IMR-90 (cell line): ENCODE measurements around the gene GGTA1. TPM values are rescaled to one million over a fixed set of nuclear protein-coding genes. Genes with fewer than 3 reads are reported as not detected.

Experiments
- ATAC-seq: fragments of 200-7000 bp; cut with Tn5 transposase; 2 replicates; pipeline ENCODE4 v1.9.1; 2020; ENCODE audit warnings: low read depth, mild to moderate bottlenecking, moderate library complexity
- BruUV-seq: library from RNA; stranded (reverse); fragments of 400-500 nt; replicated peaks from 2 replicates; lab custom pipeline; 2021; lab: Mats Ljungman, UMichigan
- CTCF ChIA-PET: fragments of 300-600 bp; formaldehyde crosslinking; extraction: SDS; loops from one replicate; lab custom pipeline; 2021; ENCODE audit warnings: antibody characterized with exemption; lab: Yijun Ruan, JAX
- POLR2A ChIA-PET: fragments of 300-600 bp; sonication (Branson Sonifier 250); formaldehyde crosslinking; loops from one replicate; lab custom pipeline; 2022; ENCODE audit warnings: antibody characterized with exemption; ENCODE audit not compliant: unreplicated experiment; lab: Charles Lee
- DNase-seq: peaks from one replicate; pipeline ENCODE4 v3.0.0; 2013
- H2AFZ ChIP-seq: replicated peaks from 2 replicates; pipeline ENCODE3; 2013; ENCODE audit warnings: low read length, mild to moderate bottlenecking; ENCODE audit not compliant: poor library complexity
- H2AK5ac ChIP-seq: 2 replicates; pipeline ENCODE4 v1.6.1; 2013; ENCODE audit warnings: low read depth, low read length, inconsistent platforms
- H2AK9ac ChIP-seq: replicated peaks from 2 replicates; pipeline ENCODE3; 2013; ENCODE audit warnings: mild to moderate bottlenecking, low read depth, low read length, moderate library complexity; ENCODE audit not compliant: poor library complexity
- H2BK120ac ChIP-seq: 2 replicates; pipeline ENCODE4 v1.6.1; 2013; ENCODE audit warnings: low read depth, low read length, inconsistent platforms
- H2BK15ac ChIP-seq: 3 replicates; pipeline ENCODE4 v1.6.1; 2013; ENCODE audit warnings: low read depth, low read length, inconsistent platforms
- H2BK20ac ChIP-seq: 2 replicates; pipeline ENCODE4 v1.6.1; 2013; ENCODE audit warnings: low read depth, mild to moderate bottlenecking, inconsistent platforms, low read length, moderate library complexity
- H2BK5ac ChIP-seq: 2 replicates; pipeline ENCODE4 v1.6.1; 2013; ENCODE audit warnings: mild to moderate bottlenecking, low read depth, low read length, inconsistent platforms; ENCODE audit not compliant: poor library complexity, severe bottlenecking
- H3K14ac ChIP-seq: replicated peaks from 2 replicates; pipeline ENCODE4 v1.6.1; 2013; ENCODE audit warnings: low read depth, low read length, inconsistent platforms
- H3K18ac ChIP-seq: 2 replicates; pipeline ENCODE4 v1.6.1; 2013; ENCODE audit warnings: low read depth, low read length, control low read depth
- H3K23ac ChIP-seq: 2 replicates; pipeline ENCODE4 v1.6.1; 2013; ENCODE audit warnings: low read depth, low read length, inconsistent platforms
- H3K27ac ChIP-seq: 2 replicates; pipeline ENCODE4 v1.5.1; 2013; ENCODE audit warnings: mild to moderate bottlenecking, control low read depth, low read length; ENCODE audit not compliant: insufficient read depth
- H3K27me3 ChIP-seq: 2 replicates; pipeline ENCODE4 v1.6.1; 2013; ENCODE audit warnings: low read length; ENCODE audit not compliant: control insufficient read depth, insufficient read depth
- H3K36me3 ChIP-seq: 2 replicates; pipeline ENCODE4 v1.6.1; 2013; ENCODE audit warnings: low read length, mixed read lengths; ENCODE audit not compliant: control insufficient read depth, insufficient read depth
- H3K4ac ChIP-seq: 2 replicates; pipeline ENCODE4 v1.6.1; 2013; ENCODE audit warnings: low read depth, low read length, inconsistent platforms
- H3K4me1 ChIP-seq: 2 replicates; pipeline ENCODE4 v1.6.1; 2013; ENCODE audit warnings: low read length, mixed read lengths; ENCODE audit not compliant: control insufficient read depth, insufficient read depth
- H3K4me2 ChIP-seq: 2 replicates; pipeline ENCODE4 v1.6.1; 2013; ENCODE audit warnings: low read depth, mild to moderate bottlenecking, control low read depth, low read length, moderate library complexity
- H3K4me3 ChIP-seq: 2 replicates; pipeline ENCODE4 v1.5.1; 2013; ENCODE audit warnings: low read depth, mild to moderate bottlenecking, control low read depth, low read length, moderate library complexity; ENCODE audit not compliant: insufficient read depth
- H3K56ac ChIP-seq: 2 replicates; pipeline ENCODE4 v1.6.1; 2013; ENCODE audit warnings: low read length, inconsistent platforms; ENCODE audit not compliant: insufficient read depth; ENCODE audit errors: extremely low read depth
- H3K79me1 ChIP-seq, 2 experiments: 2 replicates each; pipeline ENCODE4 v1.6.1; 2013; ENCODE audit warnings: low read length in 2 of 2, inconsistent platforms in 1 of 2, low read depth in 1 of 2
- H3K9ac ChIP-seq: 2 replicates; pipeline ENCODE4 v1.6.1; 2013; ENCODE audit warnings: low read depth, low read length, control low read depth
- H3K9me1 ChIP-seq: 2 replicates; pipeline ENCODE4 v1.6.1; 2013; ENCODE audit warnings: low read length, inconsistent platforms; ENCODE audit not compliant: insufficient read depth
- H3K9me3 ChIP-seq: 2 replicates; pipeline ENCODE4 v1.6.1; 2013; ENCODE audit warnings: low read length; ENCODE audit not compliant: control insufficient read depth, insufficient read depth
- H4K20me1 ChIP-seq: 2 replicates; pipeline ENCODE4 v1.6.1; 2013; ENCODE audit warnings: low read length, inconsistent platforms; ENCODE audit not compliant: insufficient read depth
- H4K5ac ChIP-seq: 2 replicates; pipeline ENCODE4 v1.6.1; 2013; ENCODE audit warnings: mild to moderate bottlenecking, low read depth, low read length, control low read depth
- H4K8ac ChIP-seq, 2 experiments: 2 replicates each; pipeline ENCODE4 v1.6.1; 2013; ENCODE audit warnings: low read depth in 2 of 2, low read length in 2 of 2, control low read depth in 1 of 2, inconsistent platforms in 1 of 2
- H4K91ac ChIP-seq: 2 replicates; pipeline ENCODE4 v1.6.1; 2013; ENCODE audit warnings: low read depth, low read length, inconsistent platforms; ENCODE audit not compliant: insufficient read depth
- BHLHE40 ChIP-seq: fragments of 150-350 bp; IDR thresholded peaks from 2 replicates; pipeline ENCODE4 v1.6.1; 2016; ENCODE audit warnings: mild to moderate bottlenecking, low read depth, low read length
- CEBPB ChIP-seq: IDR thresholded peaks from 2 replicates; pipeline ENCODE4 v1.6.1; 2012; ENCODE audit warnings: low read depth, low read length, improper control_type of control experiment
- CHD1 ChIP-seq: IDR thresholded peaks from 2 replicates; pipeline ENCODE4 v1.6.1; 2012; ENCODE audit warnings: low read depth, low read length, improper control_type of control experiment
- FOS ChIP-seq: fragments of 150-350 bp; IDR thresholded peaks from 2 replicates; pipeline ENCODE4 v1.6.1; 2016; ENCODE audit warnings: low read depth, low read length
- MAFK ChIP-seq: IDR thresholded peaks from 2 replicates; pipeline ENCODE4 v1.6.1; 2012; ENCODE audit warnings: low read depth, low read length, improper control_type of control experiment
- MAZ ChIP-seq: IDR thresholded peaks from 2 replicates; pipeline ENCODE4 v1.6.1; 2012; ENCODE audit warnings: low read depth, mild to moderate bottlenecking, low read length, improper control_type of control experiment, moderate library complexity, borderline replicate concordance
- MXI1 ChIP-seq: IDR thresholded peaks from 2 replicates; pipeline ENCODE4 v1.6.1; 2012; ENCODE audit warnings: low read depth, mild to moderate bottlenecking, low read length, moderate library complexity, borderline replicate concordance
- NFE2L2 ChIP-seq: fragments of 150-350 bp; IDR thresholded peaks from 2 replicates; pipeline ENCODE4 v1.6.1; 2016; ENCODE audit warnings: low read depth, mild to moderate bottlenecking, low read length
- POLR2A ChIP-seq: IDR thresholded peaks from 2 replicates; pipeline ENCODE4 v1.6.1; 2012; ENCODE audit warnings: mild to moderate bottlenecking, low read depth, low read length
- RAD21 ChIP-seq: IDR thresholded peaks from 2 replicates; pipeline ENCODE4 v1.6.1; 2012; ENCODE audit warnings: low read length, improper control_type of control experiment
- RCOR1 ChIP-seq: IDR thresholded peaks from 2 replicates; pipeline ENCODE4 v1.6.1; 2012; ENCODE audit warnings: mild to moderate bottlenecking, low read length, improper control_type of control experiment; ENCODE audit not compliant: insufficient replicate concordance
- RFX5 ChIP-seq: IDR thresholded peaks from 2 replicates; pipeline ENCODE4 v1.8.0; 2012; ENCODE audit warnings: low read depth, mild to moderate bottlenecking, low read length, moderate library complexity
- SMC3 ChIP-seq: fragments of 150-350 bp; IDR thresholded peaks from 2 replicates; pipeline ENCODE4 v1.6.1; 2016; ENCODE audit warnings: low read depth, mild to moderate bottlenecking, antibody characterized with exemption, low read length, moderate library complexity
- WGBS, 2 experiments: methylation state at CpG; one replicate each; pipeline versions ENCODE4 v1.1.5 to v1.1.7; 2013; ENCODE audit warnings: missing lambda C conversion rate in 2 of 2; ENCODE audit not compliant: insufficient read length in 1 of 2; ENCODE audit errors: extremely low coverage in 2 of 2; 5-methylcytosine and 5-hydroxymethylcytosine counted together
- dilution Hi-C: fragments of 300-500 bp; cut with HindIII; formaldehyde crosslinking; loops from one replicate; pipeline ENCODE4 v1.14.3; 2018; ENCODE audit warnings: low sequenced_read_pairs; ENCODE audit not compliant: unreplicated experiment
- in situ Hi-C: fragments of 300-500 bp; cut with MboI; formaldehyde crosslinking; loops from 3 replicates; pipeline ENCODE4 v1.14.3; 2019; ENCODE audit warnings: low sequenced_read_pairs, inconsistent platforms, mixed read lengths
- intact Hi-C: fragments of 100-400 bp; cut with micrococcal nuclease; formaldehyde crosslinking; loops from 2 replicates; pipeline ENCODE4 v1.10.0; 2022
- polyA plus RNA-seq, 3 experiments: library from polyadenylated mRNA; depleted of rRNA; stranded (reverse); fragments of >200 nt; gene quantifications; 2 replicates each; pipeline ENCODE4 v1.2.3, GENCODE V29; 2012; ENCODE audit warnings: low replicate concordance in 1 of 3
- total RNA-seq: library from RNA; depleted of rRNA; stranded (reverse); fragments of >200 nt; gene quantifications from 2 replicates; pipeline ENCODE4 v1.2.3, GENCODE V29; 2012
- TF ChIP-seq, protein P1 (sequence below): fragments of 150-350 bp; IDR thresholded peaks from 2 replicates; pipeline ENCODE4 v1.6.1; 2016; ENCODE audit warnings: low read depth, mild to moderate bottlenecking, low read length, moderate library complexity, borderline replicate concordance
- TF ChIP-seq, protein P2 (sequence below): conservative IDR thresholded peaks from 2 replicates; pipeline ENCODE4 v1.5.1; 2012; ENCODE audit warnings: mild to moderate bottlenecking, low read depth, low read length, improper control_type of control experiment
- TF ChIP-seq, protein P3 (sequence below): fragments of 150-350 bp; IDR thresholded peaks from 2 replicates; pipeline ENCODE4 v1.6.1; 2017; ENCODE audit warnings: mild to moderate bottlenecking, antibody characterized with exemption, low read length, low read depth

Gene GGTA1
- total and polyA plus RNA-seq, 2 of the 4 experiments (the other 2 are of a cell fraction): not detected

DNA sequence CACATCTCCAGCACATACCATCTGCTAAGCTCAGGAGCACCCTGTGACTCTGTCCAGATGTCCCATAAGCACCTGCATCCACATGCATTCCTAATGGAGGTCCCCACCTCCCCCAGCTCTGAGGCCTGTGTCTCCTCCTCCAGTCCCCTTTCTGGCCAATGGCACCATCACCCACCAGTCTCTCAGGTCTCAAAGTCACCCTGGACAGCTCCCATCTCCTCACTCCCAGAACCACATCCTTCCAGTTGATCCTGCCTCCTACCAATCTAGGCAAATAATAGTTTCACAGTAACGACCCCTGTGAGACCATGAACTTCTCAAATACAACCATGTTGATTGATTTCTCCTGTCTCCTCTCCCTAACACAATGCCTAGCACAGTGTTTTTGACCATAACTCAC lies 40.1 kb downstream of the GGTA1 start:
- Histone ChIP-seq H3K4me3 (no peak overlapping the region), H3K9me1 (no peaks in the 10 kb centered on the region), H3K18ac (no peak overlapping the region), H3K9me3 (no peaks in the 10 kb centered on the region), H2AK5ac (no peak overlapping the region), H3K79me1 (no peaks in the 10 kb centered on the region), H2BK5ac (no peak overlapping the region), H3K27ac (no peak overlapping the region), H2AFZ (no peak overlapping the region), H3K36me3 (no peaks in the 10 kb centered on the region), H3K56ac (no peak overlapping the region), H3K14ac (no peak overlapping the region), H2AK9ac (no peak overlapping the region), H4K5ac (no peak overlapping the region), H2BK120ac (no peak overlapping the region), H3K4me1 (no peaks in the 10 kb centered on the region), H3K4ac (no peak overlapping the region), H3K23ac (no peak overlapping the region), H3K4me2 (no peak overlapping the region), H4K20me1 (no peaks in the 10 kb centered on the region), H4K91ac (no peak overlapping the region), H3K9ac (no peak overlapping the region), H4K8ac (no peak overlapping the region), H3K27me3 (peaks cover 38% of the 10 kb centered on the region), H2BK15ac (no peak overlapping the region), H2BK20ac (no peak overlapping the region)
- in situ Hi-C loops: no loop called here
- ChIA-PET CTCF (no interaction called here), POLR2A (no interaction called here)
- no peak for DNase-seq
- intact Hi-C loops: no loop called here
- no peak for TF ChIP-seq CHD1
- TF ChIP-seq BHLHE40: no peak
- TF ChIP-seq CEBPB: no peak
- no peak for TF ChIP-seq RAD21
- TF ChIP-seq MAZ: no peak
- no peak for TF ChIP-seq RFX5
- no peak for TF ChIP-seq MAFK
- no peak for TF ChIP-seq SMC3
- TF ChIP-seq NFE2L2: no peak
- TF ChIP-seq MXI1: no peak
- TF ChIP-seq, protein P1, sequence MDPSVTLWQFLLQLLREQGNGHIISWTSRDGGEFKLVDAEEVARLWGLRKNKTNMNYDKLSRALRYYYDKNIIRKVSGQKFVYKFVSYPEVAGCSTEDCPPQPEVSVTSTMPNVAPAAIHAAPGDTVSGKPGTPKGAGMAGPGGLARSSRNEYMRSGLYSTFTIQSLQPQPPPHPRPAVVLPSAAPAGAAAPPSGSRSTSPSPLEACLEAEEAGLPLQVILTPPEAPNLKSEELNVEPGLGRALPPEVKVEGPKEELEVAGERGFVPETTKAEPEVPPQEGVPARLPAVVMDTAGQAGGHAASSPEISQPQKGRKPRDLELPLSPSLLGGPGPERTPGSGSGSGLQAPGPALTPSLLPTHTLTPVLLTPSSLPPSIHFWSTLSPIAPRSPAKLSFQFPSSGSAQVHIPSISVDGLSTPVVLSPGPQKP: no peak
- TF ChIP-seq RCOR1: no peak
- TF ChIP-seq, protein P2, sequence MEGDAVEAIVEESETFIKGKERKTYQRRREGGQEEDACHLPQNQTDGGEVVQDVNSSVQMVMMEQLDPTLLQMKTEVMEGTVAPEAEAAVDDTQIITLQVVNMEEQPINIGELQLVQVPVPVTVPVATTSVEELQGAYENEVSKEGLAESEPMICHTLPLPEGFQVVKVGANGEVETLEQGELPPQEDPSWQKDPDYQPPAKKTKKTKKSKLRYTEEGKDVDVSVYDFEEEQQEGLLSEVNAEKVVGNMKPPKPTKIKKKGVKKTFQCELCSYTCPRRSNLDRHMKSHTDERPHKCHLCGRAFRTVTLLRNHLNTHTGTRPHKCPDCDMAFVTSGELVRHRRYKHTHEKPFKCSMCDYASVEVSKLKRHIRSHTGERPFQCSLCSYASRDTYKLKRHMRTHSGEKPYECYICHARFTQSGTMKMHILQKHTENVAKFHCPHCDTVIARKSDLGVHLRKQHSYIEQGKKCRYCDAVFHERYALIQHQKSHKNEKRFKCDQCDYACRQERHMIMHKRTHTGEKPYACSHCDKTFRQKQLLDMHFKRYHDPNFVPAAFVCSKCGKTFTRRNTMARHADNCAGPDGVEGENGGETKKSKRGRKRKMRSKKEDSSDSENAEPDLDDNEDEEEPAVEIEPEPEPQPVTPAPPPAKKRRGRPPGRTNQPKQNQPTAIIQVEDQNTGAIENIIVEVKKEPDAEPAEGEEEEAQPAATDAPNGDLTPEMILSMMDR: no peak
- no peak for TF ChIP-seq FOS
- TF ChIP-seq, protein P3, sequence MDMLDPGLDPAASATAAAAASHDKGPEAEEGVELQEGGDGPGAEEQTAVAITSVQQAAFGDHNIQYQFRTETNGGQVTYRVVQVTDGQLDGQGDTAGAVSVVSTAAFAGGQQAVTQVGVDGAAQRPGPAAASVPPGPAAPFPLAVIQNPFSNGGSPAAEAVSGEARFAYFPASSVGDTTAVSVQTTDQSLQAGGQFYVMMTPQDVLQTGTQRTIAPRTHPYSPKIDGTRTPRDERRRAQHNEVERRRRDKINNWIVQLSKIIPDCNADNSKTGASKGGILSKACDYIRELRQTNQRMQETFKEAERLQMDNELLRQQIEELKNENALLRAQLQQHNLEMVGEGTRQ: no peak
- TF ChIP-seq POLR2A: no peak
- BruUV-seq: no TSS peak
- 10% methylated on average over 1 of the region's 1 CpG; no CpG with 5 or more reads in 1 of the 2 experiments for WGBS, 2 experiments
- no peak for ATAC-seq
- dilution Hi-C loops: no loop called here
